LNCaP clone FGC (cell line): ENCODE measurements around the gene IGF2R.

Source experiments
- DNase-seq: peaks from one replicate; pipeline ENCODE4 v3.0.0-alpha.2; 2011; ENCODE audit warnings: low read depth
- H3K4me3 ChIP-seq: 2 replicates; pipeline ENCODE4 v1.5.1; 2011; ENCODE audit warnings: mild to moderate bottlenecking, low read depth, low read length, control low read depth
- CTCF ChIP-seq: IDR thresholded peaks from 2 replicates; pipeline ENCODE4 v1.5.1; 2012; ENCODE audit warnings: mild to moderate bottlenecking; ENCODE audit not compliant: control insufficient read depth, insufficient read depth; ENCODE audit errors: extremely low read depth

IGF2R gene

DNA sequence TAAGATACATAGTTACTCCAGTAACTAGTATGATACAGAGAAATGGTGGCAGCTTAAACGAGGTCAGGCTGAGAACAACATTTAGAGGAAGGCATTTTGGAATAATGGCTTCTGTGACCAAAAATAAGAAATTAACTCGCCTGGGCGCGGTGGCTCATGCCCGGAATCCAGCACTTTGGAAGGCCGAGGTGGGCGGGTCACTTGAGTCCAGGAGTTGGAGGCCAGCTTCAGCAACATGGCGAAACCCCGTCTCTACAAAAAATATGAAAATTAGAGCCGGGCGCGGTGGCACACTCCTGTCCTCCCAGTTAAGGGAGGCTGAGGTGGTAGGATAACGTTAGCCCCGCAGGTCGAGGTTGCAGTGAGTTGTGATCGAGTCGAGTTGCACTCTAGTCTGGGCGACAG lies 1.8 kb downstream of the IGF2R start:
- no peak for DNase-seq
- peak overlapping the region; percentile 79 for H3K4me3 ChIP-seq
- no peak for TF ChIP-seq CTCF

GRCh38 chr6:159971341-159972178 lies 2.7 kb downstream of the IGF2R start:
- peak overlapping the region; percentile 79 for H3K4me3 ChIP-seq
- DNase-seq, result no peak
- no peak for TF ChIP-seq CTCF

- TF ChIP-seq CTCF, result no peak
- DNase-seq, result no peak
- H3K4me3 ChIP-seq, result 0 out of 2 replicates have a peak overlapping the region, but pooled peaks have one; percentile 12
Measured at GRCh38 chr6:159972506-159973268, 3.8 kb downstream of the IGF2R start.

- TF ChIP-seq CTCF, result no peak
- DNase-seq, result no peak
- no peak overlapping the region for H3K4me3 ChIP-seq
Measured at GRCh38 chr6:159973406-159973805, 4.5 kb downstream of the IGF2R start.

- DNase-seq, result no peak
- H3K4me3 ChIP-seq, result no peak overlapping the region
- TF ChIP-seq CTCF, result no peak
Measured at GRCh38 chr6:159973951-159974350, 5.1 kb downstream of the IGF2R start.

- no peak for DNase-seq
- no peak for TF ChIP-seq CTCF
- no peak overlapping the region for H3K4me3 ChIP-seq
Measured at GRCh38 chr6:159974932-159975331, 6.0 kb downstream of the IGF2R start.
